ENCODE data around the gene CLCNKB. TPM values are rescaled to one million over a fixed set of nuclear protein-coding genes. Genes with fewer than 3 reads are reported as not detected.
"Not testable (repeated sequence)": the region's sequence is repeated elsewhere in the genome, so short reads cannot be mapped to it uniquely, and the experiment has no call there.

CLCNKB gene
- total RNA-seq: 1 to 10 TPM in 2 of 4 donors, under 1 TPM in 1, not detected in 1; 0.38 to 2.2 (median 1.6) TPM

DNA sequence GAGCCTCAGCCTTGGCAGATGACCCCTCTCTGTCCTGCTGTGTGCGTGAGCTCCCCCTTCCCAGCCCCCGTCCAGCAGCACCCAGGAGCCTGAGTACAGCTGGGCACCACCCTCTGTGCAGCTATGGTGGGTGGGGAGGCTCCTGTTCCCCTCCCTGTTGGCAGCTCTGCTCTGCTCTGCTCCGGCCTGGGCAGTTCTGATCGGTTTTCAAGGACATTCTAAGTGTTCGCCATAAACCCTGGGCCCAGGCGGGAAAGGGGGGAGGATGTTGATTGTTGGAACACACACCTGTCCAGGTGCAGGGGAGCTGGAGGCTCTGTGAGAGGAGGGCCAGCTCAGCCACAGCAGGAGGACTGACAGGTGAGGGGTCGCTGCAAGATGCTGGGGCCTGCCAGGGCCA is at the start of gene CLCNKB:
Gene CLCNKB (plus strand): TSS at position 262 of the 400 bp plus-strand sequence. CDS start 711 bp downstream, outside the sequence.
- TF ChIP-seq, protein P1, sequence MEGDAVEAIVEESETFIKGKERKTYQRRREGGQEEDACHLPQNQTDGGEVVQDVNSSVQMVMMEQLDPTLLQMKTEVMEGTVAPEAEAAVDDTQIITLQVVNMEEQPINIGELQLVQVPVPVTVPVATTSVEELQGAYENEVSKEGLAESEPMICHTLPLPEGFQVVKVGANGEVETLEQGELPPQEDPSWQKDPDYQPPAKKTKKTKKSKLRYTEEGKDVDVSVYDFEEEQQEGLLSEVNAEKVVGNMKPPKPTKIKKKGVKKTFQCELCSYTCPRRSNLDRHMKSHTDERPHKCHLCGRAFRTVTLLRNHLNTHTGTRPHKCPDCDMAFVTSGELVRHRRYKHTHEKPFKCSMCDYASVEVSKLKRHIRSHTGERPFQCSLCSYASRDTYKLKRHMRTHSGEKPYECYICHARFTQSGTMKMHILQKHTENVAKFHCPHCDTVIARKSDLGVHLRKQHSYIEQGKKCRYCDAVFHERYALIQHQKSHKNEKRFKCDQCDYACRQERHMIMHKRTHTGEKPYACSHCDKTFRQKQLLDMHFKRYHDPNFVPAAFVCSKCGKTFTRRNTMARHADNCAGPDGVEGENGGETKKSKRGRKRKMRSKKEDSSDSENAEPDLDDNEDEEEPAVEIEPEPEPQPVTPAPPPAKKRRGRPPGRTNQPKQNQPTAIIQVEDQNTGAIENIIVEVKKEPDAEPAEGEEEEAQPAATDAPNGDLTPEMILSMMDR (IDR thresholded peaks at IDR 0.05): no peak
- no peak for ATAC-seq (ENCODE audit: low FRiP score)
- DNase-seq (ENCODE audit: low spot score): no peak

DNA sequence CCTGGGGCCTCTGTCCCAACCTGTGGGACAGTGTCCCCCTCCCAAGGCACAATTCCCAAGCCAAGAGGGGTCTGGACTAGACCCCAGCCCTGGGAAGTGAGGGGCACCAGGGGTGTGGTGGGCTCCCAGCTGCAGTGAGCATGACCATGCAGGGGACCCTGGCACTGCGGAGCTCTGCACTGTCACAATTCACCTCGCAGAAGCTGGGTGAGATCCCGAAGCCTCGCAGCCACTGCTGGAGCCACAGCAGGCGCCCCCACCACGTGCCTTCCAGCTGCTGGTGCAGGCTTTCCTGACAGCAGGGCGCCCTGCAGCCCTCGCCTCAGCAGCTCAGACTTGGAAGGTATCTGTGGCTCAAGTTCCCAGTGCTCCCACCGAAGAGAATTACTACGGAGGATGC is 49.5 kb upstream of the CLCNKB start:
- DNase-seq (ENCODE audit: low spot score): no peak
- ATAC-seq (ENCODE audit: low FRiP score): no peak
- TF ChIP-seq, protein P1 (IDR thresholded peaks at IDR 0.05): no peak

DNA sequence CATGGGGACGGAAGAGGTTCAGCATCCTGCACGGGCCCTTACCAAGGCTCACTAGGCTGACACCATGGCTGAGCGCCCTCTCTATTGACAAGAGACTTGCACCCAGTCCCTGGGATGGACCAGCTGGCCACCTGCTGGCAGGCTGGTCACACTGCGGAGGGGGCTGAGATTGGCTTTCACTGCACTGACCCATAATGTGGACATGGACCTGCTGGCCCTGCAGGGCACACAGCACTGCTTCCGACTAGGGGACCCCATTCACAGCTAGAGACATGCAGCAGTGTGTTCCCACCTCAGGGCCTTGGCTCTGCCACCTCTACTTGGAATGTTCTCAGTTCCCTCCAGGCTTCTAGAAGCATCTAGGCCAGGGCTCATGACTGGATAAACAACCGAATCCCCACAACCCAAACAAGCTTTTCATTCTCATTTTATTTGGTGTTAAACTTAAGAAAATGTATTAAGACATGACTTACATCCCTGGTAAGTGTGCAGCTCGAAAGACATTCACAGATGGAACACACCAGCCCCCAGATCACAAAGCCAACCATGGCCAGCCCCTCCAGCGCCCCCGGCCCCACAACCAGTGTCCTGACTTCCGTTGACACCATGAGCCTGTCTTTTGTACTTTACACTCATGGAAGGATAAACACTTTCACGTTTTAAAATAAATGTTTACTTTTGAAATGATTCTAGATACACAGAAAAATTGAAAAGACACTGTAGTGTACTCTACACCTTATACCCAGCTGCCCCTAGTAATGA is 48.8 kb upstream of the CLCNKB start:
- DNase-seq (ENCODE audit: low spot score): no peak

DNA sequence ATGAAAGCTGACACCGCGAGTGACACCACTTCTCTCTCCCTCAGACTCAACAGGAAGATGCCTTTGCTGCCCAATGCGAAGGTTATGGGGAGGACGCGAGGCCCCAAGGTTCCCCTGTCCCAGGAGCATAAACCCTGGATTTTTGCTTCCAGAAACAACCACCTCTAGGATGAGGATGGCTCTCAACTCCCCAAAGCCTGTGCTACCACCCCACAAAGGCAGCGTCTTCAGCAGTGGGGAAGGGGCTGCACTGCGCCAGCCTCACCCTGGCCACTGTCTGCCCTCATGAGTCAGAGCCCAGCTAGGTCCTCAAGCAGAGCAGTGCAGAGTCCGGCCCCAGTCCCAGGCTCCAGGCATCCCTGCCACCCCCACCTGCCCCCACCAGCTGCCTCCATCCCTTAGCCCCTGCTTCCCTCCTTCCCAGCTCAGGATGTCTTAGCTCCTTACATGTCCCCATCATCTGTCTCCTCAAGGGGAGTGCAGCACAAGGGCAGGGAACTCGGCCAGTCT is 46.5 kb upstream of the CLCNKB start:
- DNase-seq (ENCODE audit: low spot score): no peak
- TF ChIP-seq, protein P1 (IDR thresholded peaks at IDR 0.05): no peak
- ATAC-seq (ENCODE audit: low FRiP score): no peak

More for the DNA sequence above, 48.8 kb upstream of the CLCNKB start:
- TF ChIP-seq, protein P1 (IDR thresholded peaks at IDR 0.05): peak in 1 of 3 donors; percentile 75
- ATAC-seq (ENCODE audit: low FRiP score): peak; percentile 64

DNA sequence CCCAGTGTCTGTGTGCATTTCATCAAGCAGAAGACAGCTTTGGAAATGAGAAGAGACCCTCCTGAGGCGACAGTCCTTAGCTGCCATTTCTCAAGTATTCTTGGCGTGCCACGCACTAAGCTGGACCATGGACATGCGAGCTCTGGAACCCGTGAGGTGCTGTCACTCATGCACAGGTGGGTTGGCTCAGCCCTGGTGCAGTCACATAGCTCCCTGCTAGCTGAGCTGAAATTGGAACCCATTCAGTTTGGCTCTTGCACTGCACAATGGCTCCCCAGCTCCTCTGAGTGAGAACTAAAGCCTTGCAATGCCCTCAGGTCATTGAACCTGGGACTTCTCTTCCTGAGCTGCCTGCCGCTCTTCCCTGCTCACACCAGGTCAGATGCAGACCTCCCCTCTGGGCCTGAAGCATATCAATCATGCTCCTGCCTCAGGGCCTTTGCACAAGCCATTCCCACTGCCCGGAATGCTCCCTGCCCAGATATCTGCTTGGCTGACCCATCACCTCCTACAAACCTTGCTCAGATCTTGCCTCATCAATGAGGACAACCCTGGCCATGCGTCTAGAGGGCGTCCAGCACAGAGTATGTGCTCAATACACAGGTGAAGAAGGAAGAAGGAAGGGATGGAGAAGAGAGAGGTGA is 45.8 kb upstream of the CLCNKB start:
- TF ChIP-seq, protein P1 (IDR thresholded peaks at IDR 0.05): no peak
- no peak for ATAC-seq (ENCODE audit: low FRiP score)
- no peak for DNase-seq (ENCODE audit: low spot score)

DNA sequence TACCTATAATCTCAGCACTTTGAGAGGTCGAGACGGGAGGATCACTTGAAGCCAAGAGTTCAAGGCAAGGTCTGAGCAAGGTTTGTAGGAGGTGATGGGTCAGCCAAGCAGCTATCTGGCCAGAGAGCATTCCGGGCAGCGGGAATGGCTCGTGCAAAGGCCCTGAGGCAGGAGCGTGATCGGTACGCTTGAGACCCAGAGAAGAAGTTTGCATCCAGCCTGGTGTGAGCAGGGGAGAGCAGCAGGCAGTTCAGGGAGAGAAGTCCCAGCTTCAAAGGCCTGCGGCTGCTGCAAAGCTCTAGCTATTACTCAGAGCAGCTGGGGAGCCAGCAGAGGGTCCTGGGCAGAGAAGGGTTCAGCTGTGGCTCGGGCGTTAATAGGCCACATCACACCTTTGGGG is 44.7 kb upstream of the CLCNKB start:
- TF ChIP-seq, protein P1 (IDR thresholded peaks at IDR 0.05): no peak
- ATAC-seq (ENCODE audit: low FRiP score): no peak
- DNase-seq (ENCODE audit: low spot score): no peak

DNA sequence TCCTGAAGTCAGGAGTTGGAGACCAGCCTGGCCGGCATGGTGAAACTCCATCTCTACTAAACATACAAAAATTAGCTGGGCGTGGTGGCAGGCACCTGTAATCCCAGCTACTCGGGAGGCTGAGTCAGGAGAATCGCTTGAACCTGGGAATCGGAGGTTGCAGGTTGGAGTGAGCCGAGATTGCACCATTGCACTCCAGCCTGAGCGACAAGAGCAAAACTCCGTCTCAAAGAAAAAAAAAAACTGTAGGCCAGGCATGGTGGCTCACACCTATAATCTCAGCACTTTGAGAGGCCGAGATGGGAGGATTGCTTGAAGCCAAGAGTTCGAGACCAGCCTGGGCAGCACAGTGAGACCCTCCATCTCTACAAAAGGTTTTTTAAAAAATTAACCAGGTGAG is 42.3 kb upstream of the CLCNKB start:
- DNase-seq (ENCODE audit: low spot score); ATAC-seq (ENCODE audit: low FRiP score): not testable (repeated sequence)

All from omental fat pad (tissue), 4 donors.